GM19238 (cell line): ENCODE results near the gene TRIP4.
"Not testable (repeated sequence)": the region's sequence is repeated elsewhere in the genome, so short reads cannot be mapped to it uniquely, and the experiment has no call there.

Experiments
- DNase-seq: peaks from one replicate; pipeline ENCODE4 v3.0.0; 2011; ENCODE audit warnings: low spot score; ENCODE audit not compliant: insufficient read length

The TRIP4 gene

DNA sequence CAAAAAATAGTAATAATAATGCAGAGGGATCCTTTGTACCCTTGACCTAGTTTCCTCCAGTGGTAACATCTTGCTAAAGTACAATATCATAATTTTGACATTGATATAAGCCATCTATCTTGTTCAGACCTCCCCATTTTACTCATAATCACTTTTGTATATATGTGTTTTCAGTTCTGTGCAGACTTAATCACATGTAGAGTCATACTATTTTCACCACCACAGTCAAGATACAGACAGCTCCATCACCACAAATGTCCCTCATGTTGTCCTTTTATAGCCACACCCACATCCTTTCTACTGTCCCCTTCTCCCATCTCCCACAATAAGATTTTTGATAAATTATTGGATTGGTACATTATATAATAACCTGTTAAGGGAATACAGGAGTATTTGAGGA lies 98.2 kb downstream of the TRIP4 start:
- no peak for DNase-seq

GRCh38 chr15:64490598-64491259 lies 103.1 kb downstream of the TRIP4 start:
- no peak for DNase-seq

DNA sequence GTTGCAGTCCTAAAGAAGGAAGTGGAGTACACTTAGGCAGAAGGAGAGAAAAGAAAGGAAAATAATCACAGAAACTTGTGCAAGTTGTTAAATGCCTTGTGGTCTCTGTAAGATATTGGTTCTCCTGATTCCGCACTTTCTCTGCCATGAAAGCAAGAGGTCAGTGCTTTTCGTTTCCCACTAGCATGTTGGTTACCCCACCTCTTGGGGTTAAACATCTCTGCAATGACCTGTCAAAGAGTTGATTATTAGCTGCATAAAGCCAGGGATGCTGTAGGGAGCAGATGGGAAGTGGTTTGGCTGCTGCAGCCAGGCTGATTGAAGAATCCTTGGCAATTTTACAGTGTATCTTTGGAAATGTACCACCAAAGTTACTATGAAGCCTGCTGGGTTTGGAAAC lies 106.0 kb downstream of the TRIP4 start:
- no peak for DNase-seq

GRCh38 chr15:64495968-64496367 lies 108.3 kb downstream of the TRIP4 start:
- DNase-seq: not testable (repeated sequence)

GRCh38 chr15:64500695-64501395 lies 113.2 kb downstream of the TRIP4 start:
- DNase-seq: no peak

DNA sequence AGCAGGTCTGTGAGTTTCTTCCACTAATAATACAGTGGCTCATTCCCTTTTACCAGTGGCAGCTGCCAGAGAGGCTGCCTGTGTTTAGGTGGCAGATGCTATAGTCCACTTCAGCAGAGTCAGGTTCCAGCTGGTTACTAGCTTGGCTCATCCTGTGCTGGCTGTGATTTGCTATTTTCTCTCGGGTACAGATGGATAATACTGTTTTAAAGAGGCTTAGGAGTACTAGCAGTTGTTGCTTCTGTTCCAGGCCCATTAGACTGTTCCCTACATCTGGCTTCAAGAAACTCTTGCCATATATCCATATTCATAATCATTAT lies 113.7 kb downstream of the TRIP4 start:
- DNase-seq: no peak

DNA sequence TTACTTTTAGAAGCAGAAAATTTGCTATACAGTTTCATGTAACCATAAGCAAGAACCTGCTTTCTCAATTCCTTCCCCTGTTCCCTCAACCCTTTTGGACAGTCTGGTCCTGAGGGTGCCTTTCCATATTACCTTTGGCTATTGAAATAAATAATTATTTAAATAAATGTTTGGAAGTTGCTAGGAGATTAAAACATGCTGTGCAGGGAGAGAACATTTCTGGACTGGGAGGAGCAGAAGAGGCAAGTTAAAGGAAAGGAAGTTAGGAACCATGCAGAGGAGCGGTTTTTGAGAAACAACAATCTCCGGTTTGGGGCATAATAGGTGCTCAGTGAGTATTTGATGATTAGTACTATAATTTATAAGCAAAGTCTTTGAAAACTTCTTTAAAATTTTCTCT lies 114.5 kb downstream of the TRIP4 start:
- no peak for DNase-seq

GRCh38 chr15:64502551-64502950 lies 114.9 kb downstream of the TRIP4 start:
- no peak for DNase-seq

DNA sequence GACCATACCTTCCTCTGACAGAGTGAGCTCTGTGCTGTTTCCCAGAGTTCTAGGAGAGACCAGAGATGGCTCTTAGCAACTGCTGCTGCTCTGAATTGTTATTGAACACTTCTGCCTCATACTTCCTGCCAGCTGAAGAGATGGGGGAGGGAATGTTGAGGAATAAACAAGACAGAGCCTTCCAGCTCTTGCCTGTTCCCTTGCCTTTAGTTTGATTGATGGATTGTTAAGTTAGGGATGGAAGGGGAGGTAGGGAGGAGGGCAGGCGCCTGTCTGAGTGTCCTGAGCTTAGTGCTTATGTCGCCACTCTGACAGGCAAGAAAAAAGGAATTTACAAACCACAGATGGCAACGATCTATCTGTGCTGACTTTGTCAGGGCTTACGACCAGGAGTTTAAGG lies 115.6 kb downstream of the TRIP4 start:
- no peak for DNase-seq

GRCh38 chr15:64503640-64504039 lies 116.0 kb downstream of the TRIP4 start:
- no peak for DNase-seq
